Measurements from ENCODE around the gene FSD1L.

FSD1L gene

DNA sequence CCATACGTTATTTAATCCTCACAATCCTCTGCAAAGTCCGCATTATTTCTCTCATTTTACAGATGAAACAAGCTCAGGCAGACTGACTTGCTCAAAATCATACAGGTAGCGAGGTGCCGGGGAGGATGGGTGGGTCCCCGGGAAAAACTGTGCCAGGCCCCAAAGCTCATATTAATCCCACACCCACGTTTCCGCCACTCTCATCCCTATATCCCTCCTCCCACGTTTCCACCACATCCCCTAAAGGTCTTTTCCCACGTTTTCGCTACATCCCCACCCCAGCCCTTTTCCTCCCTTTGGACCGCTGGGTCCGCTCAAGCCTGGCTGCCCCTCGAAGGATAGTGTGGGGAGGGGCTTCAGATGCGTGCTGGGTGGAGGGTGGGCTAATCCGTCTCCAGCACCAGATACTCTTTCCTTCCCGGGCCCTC is 434 bp upstream of the FSD1L start:
- no peak overlapping the region for H3K27ac ChIP-seq (ENCODE audit: low read depth, low read length)
- H3K4me2 ChIP-seq (ENCODE audit: low read depth, low read length, poor library complexity, severe bottlenecking): peak overlapping the region; percentile 65
- H3K36me3 ChIP-seq (ENCODE audit: low read length): no peaks in the 10 kb centered on the region
- H4K20me1 ChIP-seq (ENCODE audit: low read depth, low read length): no peaks in the 10 kb centered on the region
- H3K9me2 ChIP-seq (replicated peaks; ENCODE audit: insufficient read depth, low read length): no peaks in the 10 kb centered on the region
- H2AFZ ChIP-seq (ENCODE audit: low read depth, low read length, severe bottlenecking): peak overlapping the region; percentile 97
- peak overlapping the region; percentile 56 for H3K4me3 ChIP-seq (ENCODE audit: insufficient read depth, low read length, poor library complexity, severe bottlenecking)
- no peak for TF ChIP-seq EZH2phosphoT487 (conservative IDR thresholded peaks at IDR 0.05; ENCODE audit: low read length)
- TF ChIP-seq, protein P1, sequence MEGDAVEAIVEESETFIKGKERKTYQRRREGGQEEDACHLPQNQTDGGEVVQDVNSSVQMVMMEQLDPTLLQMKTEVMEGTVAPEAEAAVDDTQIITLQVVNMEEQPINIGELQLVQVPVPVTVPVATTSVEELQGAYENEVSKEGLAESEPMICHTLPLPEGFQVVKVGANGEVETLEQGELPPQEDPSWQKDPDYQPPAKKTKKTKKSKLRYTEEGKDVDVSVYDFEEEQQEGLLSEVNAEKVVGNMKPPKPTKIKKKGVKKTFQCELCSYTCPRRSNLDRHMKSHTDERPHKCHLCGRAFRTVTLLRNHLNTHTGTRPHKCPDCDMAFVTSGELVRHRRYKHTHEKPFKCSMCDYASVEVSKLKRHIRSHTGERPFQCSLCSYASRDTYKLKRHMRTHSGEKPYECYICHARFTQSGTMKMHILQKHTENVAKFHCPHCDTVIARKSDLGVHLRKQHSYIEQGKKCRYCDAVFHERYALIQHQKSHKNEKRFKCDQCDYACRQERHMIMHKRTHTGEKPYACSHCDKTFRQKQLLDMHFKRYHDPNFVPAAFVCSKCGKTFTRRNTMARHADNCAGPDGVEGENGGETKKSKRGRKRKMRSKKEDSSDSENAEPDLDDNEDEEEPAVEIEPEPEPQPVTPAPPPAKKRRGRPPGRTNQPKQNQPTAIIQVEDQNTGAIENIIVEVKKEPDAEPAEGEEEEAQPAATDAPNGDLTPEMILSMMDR (IDR thresholded peaks at IDR 0.05; ENCODE audit: insufficient read depth, low read length, poor library complexity, severe bottlenecking): no peak
- H3K9me3 ChIP-seq (ENCODE audit: insufficient read depth, low read length): no peaks in the 10 kb centered on the region
- no peaks in the 10 kb centered on the region for H3F3A ChIP-seq (ENCODE audit: insufficient read depth)
- peak overlapping the region; percentile 60 for H3K9ac ChIP-seq (ENCODE audit: low read length)
- no peaks in the 10 kb centered on the region for H3K79me2 ChIP-seq (ENCODE audit: insufficient read depth, low read length)
- H3K27me3 ChIP-seq (ENCODE audit: low read length): no peaks in the 10 kb centered on the region

DNA sequence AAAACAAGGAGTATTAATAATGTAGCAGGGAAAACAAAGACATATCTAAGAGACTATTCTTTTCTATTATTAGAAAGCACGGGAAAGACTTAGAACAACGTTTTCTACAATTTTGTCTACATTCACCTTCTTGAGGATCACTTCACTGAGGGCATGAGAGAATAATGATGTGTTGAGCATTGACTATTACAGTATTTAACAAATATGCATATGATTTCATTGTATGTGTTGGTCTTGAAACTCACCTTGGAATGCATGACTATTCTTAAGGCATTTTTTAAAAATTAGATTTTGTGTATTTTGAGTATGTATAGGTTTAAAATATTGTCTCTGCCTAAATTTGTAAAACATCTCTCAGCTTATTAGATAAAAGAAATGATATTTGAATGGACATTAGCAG is 1.2 kb downstream of the FSD1L start:
- H2AFZ ChIP-seq (ENCODE audit: low read depth, low read length, severe bottlenecking): no peak overlapping the region
- H3K9ac ChIP-seq (ENCODE audit: low read length): no peak overlapping the region
- no peaks in the 10 kb centered on the region for H3K27me3 ChIP-seq (ENCODE audit: low read length)
- H3F3A ChIP-seq (ENCODE audit: insufficient read depth): no peaks in the 10 kb centered on the region
- H3K4me3 ChIP-seq (ENCODE audit: insufficient read depth, low read length, poor library complexity, severe bottlenecking): no peak overlapping the region
- H3K27ac ChIP-seq (ENCODE audit: low read depth, low read length): no peak overlapping the region
- no peaks in the 10 kb centered on the region for H3K79me2 ChIP-seq (ENCODE audit: insufficient read depth, low read length)
- no peak for TF ChIP-seq EZH2phosphoT487 (conservative IDR thresholded peaks at IDR 0.05; ENCODE audit: low read length)
- TF ChIP-seq, protein P1 (IDR thresholded peaks at IDR 0.05; ENCODE audit: insufficient read depth, low read length, poor library complexity, severe bottlenecking): no peak
- no peaks in the 10 kb centered on the region for H4K20me1 ChIP-seq (ENCODE audit: low read depth, low read length)
- no peaks in the 10 kb centered on the region for H3K9me2 ChIP-seq (replicated peaks; ENCODE audit: insufficient read depth, low read length)
- no peaks in the 10 kb centered on the region for H3K36me3 ChIP-seq (ENCODE audit: low read length)
- no peaks in the 10 kb centered on the region for H3K9me3 ChIP-seq (ENCODE audit: insufficient read depth, low read length)
- peak overlapping the region; percentile 65 for H3K4me2 ChIP-seq (ENCODE audit: low read depth, low read length, poor library complexity, severe bottlenecking)

DNA sequence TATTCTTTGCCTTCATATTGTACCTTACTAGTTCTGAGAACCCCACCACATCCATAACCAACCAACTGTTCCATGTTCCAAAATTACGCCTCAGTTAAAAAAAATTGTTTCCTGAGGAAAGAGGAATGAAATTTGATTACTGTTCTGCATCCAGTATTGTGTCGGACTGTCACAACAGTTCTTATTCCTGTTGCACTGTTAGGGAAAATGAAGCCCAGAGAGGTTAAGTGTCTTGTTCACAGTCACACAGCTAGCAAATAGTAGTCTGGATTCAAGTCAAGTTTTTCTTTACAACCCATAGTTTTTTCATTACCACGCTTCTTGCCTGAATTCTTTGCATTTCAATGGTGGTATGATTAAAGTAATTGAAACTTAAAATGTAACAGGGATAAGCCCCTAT is 4.4 kb downstream of the FSD1L start:
- no peak overlapping the region for H3K4me2 ChIP-seq (ENCODE audit: low read depth, low read length, poor library complexity, severe bottlenecking)
- TF ChIP-seq, protein P1 (IDR thresholded peaks at IDR 0.05; ENCODE audit: insufficient read depth, low read length, poor library complexity, severe bottlenecking): no peak
- H3K27ac ChIP-seq (ENCODE audit: low read depth, low read length): no peak overlapping the region
- peaks cover 2% of the 10 kb centered on the region; the same call in 1 of the 2 replicates for H3K9me3 ChIP-seq (ENCODE audit: insufficient read depth, low read length)
- H3K36me3 ChIP-seq (ENCODE audit: low read length): no peaks in the 10 kb centered on the region
- no peaks in the 10 kb centered on the region for H3K27me3 ChIP-seq (ENCODE audit: low read length)
- no peaks in the 10 kb centered on the region for H3K9me2 ChIP-seq (replicated peaks; ENCODE audit: insufficient read depth, low read length)
- no peaks in the 10 kb centered on the region for H3K79me2 ChIP-seq (ENCODE audit: insufficient read depth, low read length)
- no peak overlapping the region for H3K9ac ChIP-seq (ENCODE audit: low read length)
- H2AFZ ChIP-seq (ENCODE audit: low read depth, low read length, severe bottlenecking): no peak overlapping the region
- H4K20me1 ChIP-seq (ENCODE audit: low read depth, low read length): no peaks in the 10 kb centered on the region
- H3F3A ChIP-seq (ENCODE audit: insufficient read depth): no peaks in the 10 kb centered on the region
- no peak overlapping the region for H3K4me3 ChIP-seq (ENCODE audit: insufficient read depth, low read length, poor library complexity, severe bottlenecking)
